Activated CD4-positive, alpha-beta T cell treated with anti-CD3 and anti-CD28 coated beads, Interleukin-2, amount 50 U/mL, for 4 hours (primary cell): ENCODE results near the gene H2BK1.
A peak's percentile ranks its signal among the peaks of the same experiment; 100 is the strongest.

Experiments used
- DNase-seq, 2 experiments: peaks; one replicate each; pipeline ENCODE4 v3.0.0-alpha.2; 2020

H2BK1 gene

DNA sequence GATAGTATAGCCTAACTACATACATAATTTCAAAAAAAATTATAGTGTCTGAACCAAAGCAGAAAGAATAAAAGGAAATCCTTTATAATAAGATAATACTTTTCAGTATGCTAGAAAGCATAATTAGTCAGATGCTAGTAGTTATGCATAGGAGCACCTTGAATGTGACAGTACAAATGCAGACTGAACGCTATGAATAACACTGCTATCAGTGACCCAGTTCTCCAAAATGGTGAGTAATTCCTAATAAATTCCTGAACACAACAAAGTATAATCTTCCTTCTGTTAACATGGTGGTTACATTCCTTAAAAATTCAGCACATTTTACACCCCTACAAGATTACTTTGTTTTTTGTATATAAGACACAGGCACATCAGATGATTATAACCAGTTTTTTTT, 20.8 kb upstream of the H2BK1 start:
- DNase-seq = no peak

GRCh38 chr7:151229249-151229648, 19.0 kb upstream of the H2BK1 start:
- DNase-seq = no peak

DNA sequence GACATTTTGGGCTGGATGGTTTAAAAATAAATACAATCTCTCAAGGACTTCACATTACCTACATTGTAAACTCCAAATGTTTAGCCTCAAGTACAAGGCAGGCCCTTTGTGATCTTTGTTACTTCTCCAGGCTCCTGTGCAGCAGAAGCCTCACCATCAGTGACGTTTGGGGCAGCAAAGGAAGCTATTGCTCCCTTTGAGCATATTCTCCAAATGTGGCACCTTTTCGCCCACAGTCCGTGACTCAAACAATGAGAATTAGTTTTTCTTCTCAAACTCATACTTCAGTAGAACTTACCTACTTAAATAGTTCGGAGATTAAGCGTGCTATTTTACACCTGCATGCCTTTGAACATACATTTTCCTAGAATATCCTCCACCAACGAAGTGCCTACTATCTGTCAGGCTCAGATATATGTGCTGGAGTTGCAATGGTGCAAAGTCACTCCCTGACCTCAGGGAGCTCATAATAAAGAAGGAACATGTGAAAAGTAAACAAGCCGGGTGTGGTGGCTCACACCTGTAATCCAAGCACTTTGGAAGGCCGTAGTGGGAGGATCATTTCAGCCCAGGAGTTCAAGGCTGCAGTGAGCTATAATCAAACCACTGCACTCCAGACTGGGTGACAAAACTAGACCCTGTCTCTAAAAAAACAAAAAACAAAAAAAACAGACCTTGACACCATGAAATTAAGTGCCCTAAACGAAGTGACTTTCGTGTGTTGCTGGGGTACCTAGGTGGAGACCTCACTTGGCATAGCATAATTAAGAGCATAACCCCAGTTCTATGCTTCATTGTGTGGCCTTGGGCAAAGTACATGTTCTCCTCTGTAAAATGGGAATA, 18.0 kb upstream of the H2BK1 start:
- DNase-seq = no peak

- DNase-seq = peak; percentile 98 to 99
These were observed 16.8 kb upstream of the H2BK1 start, which contains the start of gene ABCF2 for GRCh38 chr7:151226875-151227782. Gene ABCF2, minus strand, starts transcription at chr7:151227205. Its CDS starts 747 bp downstream, at chr7:151226458.

GRCh38 chr7:151226560-151226874, 16.2 kb upstream of the H2BK1 start:
- no peak for DNase-seq

DNA sequence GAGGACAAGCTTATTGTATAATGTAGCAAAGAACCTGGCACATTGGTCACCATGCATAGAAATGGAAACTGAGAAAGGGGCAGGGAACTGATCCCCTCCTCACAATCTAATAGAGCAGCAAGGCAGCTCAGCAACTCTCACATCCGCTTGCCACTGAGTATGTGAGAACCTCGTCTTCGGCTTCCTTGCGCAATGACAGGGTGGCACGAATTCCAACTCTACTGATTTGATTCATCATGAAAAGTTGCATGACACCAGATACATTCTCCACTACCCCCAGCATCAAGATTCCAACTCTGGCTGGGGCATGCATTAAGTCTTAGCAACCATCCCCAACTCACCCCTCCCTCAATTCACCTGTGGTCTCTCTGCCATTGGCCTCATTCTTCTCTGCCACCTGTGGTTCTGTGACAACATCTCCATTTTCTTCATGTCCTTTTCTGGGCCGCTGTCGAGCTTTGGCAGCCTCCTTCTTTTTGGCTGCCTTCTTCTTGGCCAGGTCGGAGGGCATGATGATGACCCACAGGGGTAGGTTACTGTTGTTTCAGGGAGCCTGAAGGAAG, 15.7 kb upstream of the H2BK1 start:
- DNase-seq = no peak

DNA sequence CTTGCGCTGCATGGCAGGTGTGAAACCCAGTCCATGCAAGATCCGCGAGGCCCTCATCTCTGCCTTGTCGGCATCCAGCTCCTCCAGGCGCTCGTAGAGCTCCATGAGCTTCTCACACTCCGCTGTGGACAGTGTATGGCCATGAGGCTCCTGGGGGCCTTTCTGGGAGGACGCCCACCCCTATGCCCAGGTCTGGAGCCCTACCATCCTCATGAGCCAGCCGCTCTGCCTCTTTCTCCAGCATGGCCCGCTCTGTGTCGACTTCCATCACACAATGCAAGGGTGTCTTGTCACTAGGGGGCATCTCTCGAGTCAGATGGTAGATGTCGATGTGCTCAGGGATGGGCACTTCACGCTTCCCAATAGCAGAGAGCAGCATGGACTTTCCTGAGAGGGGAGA, 13.4 kb upstream of the H2BK1 start:
- DNase-seq = no peak

GRCh38 chr7:151218170-151218569, 7.9 kb upstream of the H2BK1 start:
- DNase-seq = no peak

- DNase-seq = no peak
These were observed 5.1 kb upstream of the H2BK1 start for GRCh38 chr7:151215396-151215795.

DNA sequence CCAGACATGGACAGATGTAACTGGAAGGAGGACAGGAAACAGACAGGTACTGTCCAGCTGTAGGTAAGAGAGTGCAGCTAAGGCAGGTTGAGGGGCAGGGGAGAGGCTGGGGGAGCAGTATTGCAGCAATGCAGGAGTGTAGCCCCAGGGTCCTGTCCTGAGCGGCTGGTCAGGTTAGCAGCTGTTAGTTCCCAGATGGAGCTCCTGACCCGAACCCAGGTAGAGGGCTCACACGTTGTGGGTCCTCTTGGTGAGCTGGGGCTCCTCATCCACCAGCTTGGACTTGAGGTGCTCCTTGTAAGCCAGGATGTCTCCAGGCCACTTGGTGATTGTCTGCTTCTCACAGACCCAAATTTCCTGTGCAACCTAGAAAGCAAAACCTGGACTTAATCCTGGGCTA, 3.5 kb upstream of the H2BK1 start:
- DNase-seq = no peak

DNA sequence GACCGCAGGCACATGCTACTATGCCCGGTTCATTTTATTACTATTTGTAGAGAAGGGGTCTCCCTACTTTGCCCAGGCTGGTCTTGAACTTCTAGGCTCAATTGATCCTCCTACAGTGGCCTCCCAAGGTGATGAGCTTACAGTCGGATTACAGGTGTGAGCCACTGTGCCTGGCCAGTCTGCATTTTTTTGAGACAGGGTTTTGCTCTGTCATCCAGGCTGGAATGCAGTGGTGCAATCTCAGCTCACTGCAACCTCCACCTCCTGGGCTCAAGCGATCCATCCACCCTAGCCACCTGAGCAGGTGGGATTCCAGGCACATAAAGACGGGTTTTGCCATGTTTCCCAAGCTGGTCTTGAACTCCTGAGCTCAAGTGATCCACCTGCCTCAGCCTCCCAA, 2.3 kb upstream of the H2BK1 start:
- no peak for DNase-seq

DNA sequence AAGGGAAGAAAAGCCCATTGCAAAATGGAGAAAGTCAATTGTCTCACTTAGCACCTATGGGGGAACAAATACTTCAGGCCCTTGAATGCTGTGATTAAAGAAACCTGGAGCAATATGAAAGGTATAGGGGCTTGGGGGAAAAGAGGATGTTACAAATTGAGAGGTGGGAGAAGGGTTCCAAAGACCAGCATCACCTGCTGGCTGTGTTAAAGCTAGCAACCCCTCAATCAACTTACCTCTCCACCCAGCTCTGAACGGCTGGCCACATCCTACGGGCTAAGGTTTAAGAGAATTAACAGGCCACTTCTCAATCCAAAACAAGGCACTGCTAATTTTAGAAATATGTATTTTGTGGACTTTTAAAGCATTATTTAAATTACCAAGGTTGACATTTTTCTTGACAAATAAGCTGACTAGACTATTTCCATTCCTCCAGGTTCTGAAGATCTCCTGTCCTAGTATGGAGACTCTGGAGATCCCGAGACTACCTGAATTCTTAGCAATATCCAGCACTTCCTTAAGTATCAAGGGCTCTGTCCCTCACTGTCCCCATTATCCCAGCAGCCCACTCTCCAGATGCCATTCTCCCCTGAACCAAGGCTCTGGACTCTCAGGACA, 976 bp upstream of the H2BK1 start:
- DNase-seq = no peak

- DNase-seq = no peak
These were observed 700 bp downstream of the H2BK1 start for GRCh38 chr7:151209588-151209987.

GRCh38 chr7:151208253-151208862, 1.9 kb downstream of the H2BK1 start:
- no peak for DNase-seq

GRCh38 chr7:151207804-151208203, 2.5 kb downstream of the H2BK1 start:
- DNase-seq = no peak

DNA sequence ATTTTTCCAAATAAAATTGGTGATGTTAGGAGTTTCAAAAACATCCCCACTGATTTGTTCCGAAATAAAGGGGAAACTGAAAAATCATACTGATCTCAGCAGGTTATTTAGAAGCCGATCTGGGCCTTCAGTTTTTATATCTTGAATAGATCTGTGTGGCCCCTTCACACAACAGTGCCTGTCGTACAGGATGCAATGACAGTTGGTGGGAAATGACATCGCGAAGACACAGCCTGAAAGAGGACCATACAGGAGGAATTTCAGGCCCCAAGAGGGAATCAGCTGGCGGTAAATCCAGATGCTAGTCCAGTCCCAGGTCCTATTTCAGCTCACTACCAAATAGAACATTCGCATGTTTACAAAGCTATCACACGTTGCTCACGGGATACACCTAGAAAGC, 3.0 kb downstream of the H2BK1 start:
- no peak for DNase-seq

DNA sequence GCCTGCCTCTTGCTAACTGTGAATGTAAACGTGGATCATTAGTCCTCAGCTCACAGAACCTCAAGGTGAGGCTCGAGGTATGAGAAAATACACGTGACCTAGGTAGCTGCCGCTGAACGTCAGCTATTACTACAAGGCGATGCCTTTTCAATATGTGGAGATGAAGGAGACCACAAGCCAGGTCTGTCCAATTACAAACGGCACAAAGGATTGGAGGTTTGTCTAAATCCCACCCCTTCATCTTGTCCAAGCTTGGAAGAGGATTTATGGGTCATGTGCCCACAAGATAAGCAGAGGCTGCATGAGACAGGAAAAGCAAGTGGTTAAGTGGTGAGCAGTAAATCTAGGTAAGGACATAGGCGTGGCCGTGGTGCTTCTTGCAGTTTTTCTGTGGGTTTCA, 3.4 kb downstream of the H2BK1 start:
- DNase-seq = no peak

DNA sequence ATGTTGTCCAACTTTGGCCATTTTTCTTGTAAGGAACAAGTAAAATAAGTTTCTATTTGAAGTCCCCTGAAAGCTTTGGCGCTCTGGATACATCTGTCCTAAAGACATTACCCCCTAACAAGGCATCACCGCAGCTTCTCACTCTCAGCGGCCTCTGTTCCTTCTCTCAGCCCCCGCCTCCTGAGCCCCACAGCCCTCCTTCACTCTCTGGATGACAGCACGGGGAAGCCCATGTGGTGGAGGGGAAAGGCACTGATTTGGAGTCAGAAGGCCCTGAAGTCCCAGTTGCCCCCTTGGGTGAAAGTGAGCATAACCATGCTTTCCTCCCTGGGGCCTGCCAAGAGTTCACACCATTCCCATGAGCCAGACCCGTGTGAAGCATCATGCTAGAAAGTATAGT, 4.6 kb downstream of the H2BK1 start:
- DNase-seq = no peak

DNA sequence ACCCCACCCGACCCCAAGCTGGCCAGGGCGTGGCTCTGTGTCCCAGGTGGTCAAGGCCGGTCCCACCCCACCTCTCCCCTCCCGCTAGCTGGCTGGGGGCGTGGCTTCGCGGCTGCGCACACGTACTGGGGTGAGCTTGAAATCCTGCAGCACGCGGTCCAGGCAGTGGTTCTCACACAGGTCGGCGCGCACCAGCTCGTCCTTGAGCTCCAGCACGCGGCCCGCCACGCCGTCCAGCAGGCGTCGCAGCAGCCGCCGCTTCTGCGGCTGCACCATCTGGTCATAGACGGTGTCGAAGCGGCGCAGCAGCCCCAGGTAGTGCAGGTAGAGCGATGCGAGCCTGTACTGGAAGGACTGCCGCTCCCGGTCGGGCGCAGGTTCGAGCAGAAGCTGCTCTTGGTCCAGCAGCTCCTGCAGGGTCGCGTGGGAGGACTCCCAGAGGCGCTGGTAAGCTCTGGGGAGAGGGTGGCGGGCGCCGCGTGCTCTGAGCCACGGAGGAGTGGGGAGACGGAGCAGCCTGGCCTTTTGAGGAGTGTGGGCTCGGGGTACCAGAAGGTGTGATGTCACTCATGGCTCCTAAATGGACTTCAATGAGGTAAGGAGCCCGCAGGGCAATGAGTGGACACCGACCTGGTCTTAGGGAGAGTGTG, 5.8 kb downstream of the H2BK1 start:
- DNase-seq = no peak

DNA sequence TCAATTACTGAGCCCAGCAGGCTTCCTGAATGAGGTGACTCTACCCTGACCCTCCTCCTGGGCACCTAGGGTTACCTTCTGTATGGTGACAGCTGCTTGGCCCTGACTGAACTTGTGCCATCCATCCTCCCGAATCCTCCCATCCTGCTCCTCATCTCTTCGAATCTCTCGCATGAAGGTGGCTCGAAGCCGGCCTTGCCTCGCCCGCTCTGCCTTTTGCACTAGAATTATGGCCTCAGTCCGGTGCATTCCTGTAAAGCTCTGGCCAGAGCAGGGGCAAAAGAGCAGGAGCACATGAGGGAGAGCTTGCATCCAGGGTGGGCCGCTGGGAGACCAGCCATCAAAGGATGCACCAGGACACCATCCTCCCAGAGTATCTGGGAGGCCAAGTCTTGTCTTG, 7.5 kb downstream of the H2BK1 start:
- DNase-seq = no peak

GRCh38 chr7:151201751-151202150, 8.5 kb downstream of the H2BK1 start:
- DNase-seq = no peak

DNA sequence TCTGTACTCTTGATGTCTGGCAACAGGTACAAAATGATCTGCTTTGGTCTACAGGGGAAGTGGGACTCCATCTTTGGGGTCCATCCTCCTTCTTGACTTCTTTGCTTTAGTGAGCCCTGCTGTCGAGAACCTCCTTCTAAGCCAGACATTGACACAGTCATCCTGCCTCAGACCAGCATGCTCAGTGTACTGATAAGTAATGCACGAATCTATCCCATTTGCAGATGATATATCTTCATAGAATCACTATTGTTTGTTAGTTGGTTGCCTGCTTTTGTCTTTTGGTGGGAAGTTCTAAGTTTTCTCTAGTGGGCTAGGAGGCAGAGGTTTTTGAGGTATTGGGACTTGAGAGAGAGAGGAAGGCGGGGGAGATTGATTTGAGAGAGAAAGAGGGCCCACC, 8.9 kb downstream of the H2BK1 start:
- no peak for DNase-seq
